ENCODE results near the gene R3HDM4. TPM values are rescaled to one million over a fixed set of nuclear protein-coding genes. Genes with fewer than 3 reads are reported as not detected.

R3HDM4 gene
- total RNA-seq, 1 donor from 2014 or later, result 35.8 TPM

- peaks cover 19% of the 10 kb centered on the region for H3K36me3 ChIP-seq (ENCODE audit: control insufficient read depth, insufficient read depth, low read length)
- no peak overlapping the region for H3K4me3 ChIP-seq (ENCODE audit: low read depth, low read length)
- no peak for DNase-seq (ENCODE audit: low read depth)
- H3K27me3 ChIP-seq (ENCODE audit: control insufficient read depth, insufficient read depth, low read length), result no peaks in the 10 kb centered on the region
- no peak for FAIRE-seq
- TF ChIP-seq CTCF (IDR thresholded peaks at IDR 0.05; ENCODE audit: insufficient read depth, low read length, severe bottlenecking), result no peak
These were observed 36.2 kb downstream of the R3HDM4 start for GRCh38 chr19:876780-877314.

GRCh38 chr19:876089-876488, 36.9 kb downstream of the R3HDM4 start:
- H3K36me3 ChIP-seq (ENCODE audit: control insufficient read depth, insufficient read depth, low read length), result peaks cover 14% of the 10 kb centered on the region
- no peak overlapping the region for H3K4me3 ChIP-seq (ENCODE audit: low read depth, low read length)
- TF ChIP-seq CTCF (IDR thresholded peaks at IDR 0.05; ENCODE audit: insufficient read depth, low read length, severe bottlenecking), result no peak
- DNase-seq (ENCODE audit: low read depth) (no peak), FAIRE-seq (no peak)
- H3K27me3 ChIP-seq (ENCODE audit: control insufficient read depth, insufficient read depth, low read length), result no peaks in the 10 kb centered on the region

GRCh38 chr19:875265-875879, 37.6 kb downstream of the R3HDM4 start:
- DNase-seq (ENCODE audit: low read depth) (no peak), FAIRE-seq (no peak)
- H3K4me3 ChIP-seq (ENCODE audit: low read depth, low read length), result no peak overlapping the region
- TF ChIP-seq CTCF (IDR thresholded peaks at IDR 0.05; ENCODE audit: insufficient read depth, low read length, severe bottlenecking), result no peak
- H3K36me3 ChIP-seq (ENCODE audit: control insufficient read depth, insufficient read depth, low read length), result peaks cover 15% of the 10 kb centered on the region
- H3K27me3 ChIP-seq (ENCODE audit: control insufficient read depth, insufficient read depth, low read length), result no peaks in the 10 kb centered on the region

- TF ChIP-seq CTCF (IDR thresholded peaks at IDR 0.05; ENCODE audit: insufficient read depth, low read length, severe bottlenecking), result no peak
- Histone ChIP-seq H3K4me3 (ENCODE audit: low read depth, low read length) (no peak overlapping the region), H3K36me3 (ENCODE audit: control insufficient read depth, insufficient read depth, low read length) (peaks cover 8% of the 10 kb centered on the region), H3K27me3 (ENCODE audit: control insufficient read depth, insufficient read depth, low read length) (no peaks in the 10 kb centered on the region)
- no peak for FAIRE-seq
- no peak for DNase-seq (ENCODE audit: low read depth)
These were observed 39.4 kb downstream of the R3HDM4 start for GRCh38 chr19:873561-874041.

- H3K4me3 ChIP-seq (ENCODE audit: low read depth, low read length), result no peak overlapping the region
- peaks cover 10% of the 10 kb centered on the region for H3K36me3 ChIP-seq (ENCODE audit: control insufficient read depth, insufficient read depth, low read length)
- FAIRE-seq (no peak), DNase-seq (ENCODE audit: low read depth) (peak; percentile 52)
- no peak for TF ChIP-seq CTCF (IDR thresholded peaks at IDR 0.05; ENCODE audit: insufficient read depth, low read length, severe bottlenecking)
- H3K27me3 ChIP-seq (ENCODE audit: control insufficient read depth, insufficient read depth, low read length), result no peaks in the 10 kb centered on the region
These were observed 39.9 kb downstream of the R3HDM4 start for GRCh38 chr19:873084-873483.
